Measurements from ENCODE around the gene ST7. TPM values are rescaled to one million over a fixed set of nuclear protein-coding genes. Genes with fewer than 3 reads are reported as not detected.

ST7 gene
- total RNA-seq, 1 experiment from 2014 or later: 38.2 TPM

DNA sequence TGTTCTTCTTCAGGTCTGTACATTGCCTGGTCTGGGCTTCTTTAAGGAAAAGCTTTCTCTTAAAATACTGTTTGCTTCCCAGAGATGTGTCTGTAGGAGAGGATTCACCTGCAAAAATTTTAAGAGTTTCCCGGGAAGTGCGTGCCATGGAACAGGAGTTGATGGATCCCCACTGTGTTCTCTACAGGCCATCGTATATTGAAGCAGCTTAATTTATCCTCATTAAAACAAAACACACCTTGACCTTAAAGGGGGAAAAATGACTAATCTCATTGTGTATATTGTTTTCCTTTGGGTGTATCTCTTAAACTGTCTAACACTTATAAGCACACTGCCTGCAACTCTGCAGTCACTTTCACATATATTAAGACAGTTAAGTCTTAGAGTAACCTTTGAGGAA, 111.4 kb downstream of the ST7 start:
- intact Hi-C loops (cut with micrococcal nuclease; ENCODE audit: unreplicated experiment): no loop called here
- Mint-ChIP-seq H3K36me3 (ENCODE audit: insufficient read depth, unreplicated experiment) (no peaks in the 10 kb centered on the region), H3K4me3 (ENCODE audit: unreplicated experiment) (no peak overlapping the region), H3K4me1 (ENCODE audit: low read depth, unreplicated experiment) (peaks cover 12% of the 10 kb centered on the region), H3K27me3 (ENCODE audit: insufficient read depth, unreplicated experiment) (no peaks in the 10 kb centered on the region), H3K27ac (ENCODE audit: unreplicated experiment) (no peak overlapping the region), H3K9me3 (ENCODE audit: unreplicated experiment) (no peaks in the 10 kb centered on the region)
- DNase-seq: no peak
- H3K27me3 ChIP-seq (replicated peaks; ENCODE audit: control insufficient read depth, insufficient read depth, low read length): no peaks in the 10 kb centered on the region
- peaks cover 8% of the 10 kb centered on the region for H3K4me1 ChIP-seq
- H3K4me3 ChIP-seq (ENCODE audit: low read depth, low read length): no peak overlapping the region
- ChIA-PET CTCF (no interaction called here), POLR2A (no interaction called here)
- no peaks in the 10 kb centered on the region for H3K9me3 ChIP-seq
- no TSS peak for BruUV-seq (replicated peaks)
- no peaks in the 10 kb centered on the region for H3K36me3 ChIP-seq (ENCODE audit: control insufficient read depth, insufficient read depth, low read length)
- TF ChIP-seq, protein P1, sequence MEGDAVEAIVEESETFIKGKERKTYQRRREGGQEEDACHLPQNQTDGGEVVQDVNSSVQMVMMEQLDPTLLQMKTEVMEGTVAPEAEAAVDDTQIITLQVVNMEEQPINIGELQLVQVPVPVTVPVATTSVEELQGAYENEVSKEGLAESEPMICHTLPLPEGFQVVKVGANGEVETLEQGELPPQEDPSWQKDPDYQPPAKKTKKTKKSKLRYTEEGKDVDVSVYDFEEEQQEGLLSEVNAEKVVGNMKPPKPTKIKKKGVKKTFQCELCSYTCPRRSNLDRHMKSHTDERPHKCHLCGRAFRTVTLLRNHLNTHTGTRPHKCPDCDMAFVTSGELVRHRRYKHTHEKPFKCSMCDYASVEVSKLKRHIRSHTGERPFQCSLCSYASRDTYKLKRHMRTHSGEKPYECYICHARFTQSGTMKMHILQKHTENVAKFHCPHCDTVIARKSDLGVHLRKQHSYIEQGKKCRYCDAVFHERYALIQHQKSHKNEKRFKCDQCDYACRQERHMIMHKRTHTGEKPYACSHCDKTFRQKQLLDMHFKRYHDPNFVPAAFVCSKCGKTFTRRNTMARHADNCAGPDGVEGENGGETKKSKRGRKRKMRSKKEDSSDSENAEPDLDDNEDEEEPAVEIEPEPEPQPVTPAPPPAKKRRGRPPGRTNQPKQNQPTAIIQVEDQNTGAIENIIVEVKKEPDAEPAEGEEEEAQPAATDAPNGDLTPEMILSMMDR (IDR thresholded peaks at IDR 0.05; ENCODE audit: insufficient read depth in 1 of 2, low read depth in 1 of 2, low read length in 1 of 2, severe bottlenecking in 1 of 2, unreplicated experiment in 1 of 2): no peak

GRCh38 chr7:117065571-117066150, 112.4 kb downstream of the ST7 start:
- intact Hi-C loops (cut with micrococcal nuclease; ENCODE audit: unreplicated experiment): no loop called here
- peaks cover 14% of the 10 kb centered on the region for H3K4me1 Mint-ChIP-seq (ENCODE audit: low read depth, unreplicated experiment)
- Histone ChIP-seq H3K4me1 (peaks cover 10% of the 10 kb centered on the region), H3K36me3 (ENCODE audit: control insufficient read depth, insufficient read depth, low read length) (no peaks in the 10 kb centered on the region), H3K27me3 (replicated peaks; ENCODE audit: control insufficient read depth, insufficient read depth, low read length) (no peaks in the 10 kb centered on the region), H3K4me3 (ENCODE audit: low read depth, low read length) (no peak overlapping the region), H3K9me3 (no peaks in the 10 kb centered on the region)
- peak overlapping the region; percentile 4 for H3K27ac Mint-ChIP-seq (ENCODE audit: unreplicated experiment)
- ChIA-PET POLR2A (no interaction called here), CTCF (no interaction called here)
- no TSS peak for BruUV-seq (replicated peaks)
- H3K27me3 Mint-ChIP-seq (ENCODE audit: insufficient read depth, unreplicated experiment): no peaks in the 10 kb centered on the region
- TF ChIP-seq, protein P1 (IDR thresholded peaks at IDR 0.05; ENCODE audit: insufficient read depth in 1 of 2, low read depth in 1 of 2, low read length in 1 of 2, severe bottlenecking in 1 of 2, unreplicated experiment in 1 of 2): no peak
- H3K9me3 Mint-ChIP-seq (ENCODE audit: unreplicated experiment): no peaks in the 10 kb centered on the region
- no peak for DNase-seq
- H3K4me3 Mint-ChIP-seq (ENCODE audit: unreplicated experiment): no peak overlapping the region
- no peaks in the 10 kb centered on the region for H3K36me3 Mint-ChIP-seq (ENCODE audit: insufficient read depth, unreplicated experiment)

DNA sequence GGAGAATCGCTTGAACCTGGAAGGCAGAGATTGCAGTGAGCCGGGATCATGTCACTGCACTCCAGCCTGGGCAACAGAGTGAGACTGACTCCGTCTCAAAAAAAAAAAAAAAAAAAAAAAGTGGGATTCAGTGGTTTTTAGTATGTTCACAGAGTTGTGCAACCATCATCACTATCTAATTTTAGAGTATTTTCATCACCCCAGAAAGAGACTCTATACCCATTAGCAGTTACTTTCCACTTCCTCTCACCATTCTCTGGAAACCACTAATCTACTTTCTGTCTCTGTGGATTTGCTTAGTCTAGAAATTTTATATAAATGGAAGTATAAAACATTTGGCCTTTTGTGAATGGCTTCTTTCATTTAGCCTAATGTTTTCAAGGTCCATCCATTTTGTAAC, 113.4 kb downstream of the ST7 start:
- CTCF ChIA-PET: no interaction called here

More for the DNA sequence above, 113.4 kb downstream of the ST7 start:
- no peak for DNase-seq
- no peak overlapping the region for H3K4me3 ChIP-seq (ENCODE audit: low read depth, low read length)
- Mint-ChIP-seq H3K36me3 (ENCODE audit: insufficient read depth, unreplicated experiment) (no peaks in the 10 kb centered on the region), H3K4me1 (ENCODE audit: low read depth, unreplicated experiment) (peaks cover 14% of the 10 kb centered on the region), H3K4me3 (ENCODE audit: unreplicated experiment) (no peak overlapping the region), H3K27ac (ENCODE audit: unreplicated experiment) (no peak overlapping the region), H3K9me3 (ENCODE audit: unreplicated experiment) (no peaks in the 10 kb centered on the region), H3K27me3 (ENCODE audit: insufficient read depth, unreplicated experiment) (no peaks in the 10 kb centered on the region)
- H3K9me3 ChIP-seq: no peaks in the 10 kb centered on the region
- no peaks in the 10 kb centered on the region for H3K27me3 ChIP-seq (replicated peaks; ENCODE audit: control insufficient read depth, insufficient read depth, low read length)
- TF ChIP-seq, protein P1 (IDR thresholded peaks at IDR 0.05; ENCODE audit: insufficient read depth in 1 of 2, low read depth in 1 of 2, low read length in 1 of 2, severe bottlenecking in 1 of 2, unreplicated experiment in 1 of 2): no peak
- BruUV-seq (replicated peaks): no TSS peak
- POLR2A ChIA-PET: no interaction called here
- H3K4me1 ChIP-seq: peaks cover 10% of the 10 kb centered on the region
- no peaks in the 10 kb centered on the region for H3K36me3 ChIP-seq (ENCODE audit: control insufficient read depth, insufficient read depth, low read length)
- intact Hi-C loops (cut with micrococcal nuclease; ENCODE audit: unreplicated experiment): no loop called here
